NCI-H1048 (cell line): Measurements from ENCODE around the gene LPP.
A peak's percentile ranks its signal among the peaks of the same experiment; 100 is the strongest.
"Not testable (repeated sequence)": the region's sequence is repeated elsewhere in the genome, so short reads cannot be mapped to it uniquely, and the experiment has no call there.

Experiments used
- DNase-seq: peaks from one replicate; lab custom pipeline; 2025; lab: John Stamatoyannopoulos, UW

The LPP gene, protein sequence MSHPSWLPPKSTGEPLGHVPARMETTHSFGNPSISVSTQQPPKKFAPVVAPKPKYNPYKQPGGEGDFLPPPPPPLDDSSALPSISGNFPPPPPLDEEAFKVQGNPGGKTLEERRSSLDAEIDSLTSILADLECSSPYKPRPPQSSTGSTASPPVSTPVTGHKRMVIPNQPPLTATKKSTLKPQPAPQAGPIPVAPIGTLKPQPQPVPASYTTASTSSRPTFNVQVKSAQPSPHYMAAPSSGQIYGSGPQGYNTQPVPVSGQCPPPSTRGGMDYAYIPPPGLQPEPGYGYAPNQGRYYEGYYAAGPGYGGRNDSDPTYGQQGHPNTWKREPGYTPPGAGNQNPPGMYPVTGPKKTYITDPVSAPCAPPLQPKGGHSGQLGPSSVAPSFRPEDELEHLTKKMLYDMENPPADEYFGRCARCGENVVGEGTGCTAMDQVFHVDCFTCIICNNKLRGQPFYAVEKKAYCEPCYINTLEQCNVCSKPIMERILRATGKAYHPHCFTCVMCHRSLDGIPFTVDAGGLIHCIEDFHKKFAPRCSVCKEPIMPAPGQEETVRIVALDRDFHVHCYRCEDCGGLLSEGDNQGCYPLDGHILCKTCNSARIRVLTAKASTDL

GRCh38 chr3:188154014-188154808 lies at the start of gene LPP:
Gene LPP (plus strand): TSS chr3:188154157. CDS start chr3:188406121, 251,964 bp downstream.
- peak; percentile 63 for DNase-seq

- DNase-seq: no peak
Measured at GRCh38 chr3:188106006-188106405, 48.0 kb upstream of the LPP start.

DNA sequence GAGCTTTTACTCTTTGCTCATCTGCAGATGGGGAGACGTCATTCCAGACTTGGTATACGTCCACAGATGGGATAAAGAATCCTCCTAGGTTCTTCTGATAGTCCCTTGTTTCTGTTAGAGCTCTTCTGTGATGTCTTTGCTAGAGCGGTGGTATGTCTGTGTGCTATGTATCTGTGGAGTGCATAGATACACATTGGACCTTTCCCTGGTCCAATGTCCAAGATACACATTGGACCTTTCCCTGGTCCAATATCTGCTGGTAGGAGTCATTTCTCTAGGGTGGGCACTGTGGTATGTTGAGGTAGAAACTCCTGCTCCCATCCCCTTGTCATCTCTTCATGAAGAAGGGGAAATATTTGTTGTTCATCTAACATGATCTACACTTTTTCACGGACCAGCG lies 47.5 kb upstream of the LPP start:
- DNase-seq: no peak

DNA sequence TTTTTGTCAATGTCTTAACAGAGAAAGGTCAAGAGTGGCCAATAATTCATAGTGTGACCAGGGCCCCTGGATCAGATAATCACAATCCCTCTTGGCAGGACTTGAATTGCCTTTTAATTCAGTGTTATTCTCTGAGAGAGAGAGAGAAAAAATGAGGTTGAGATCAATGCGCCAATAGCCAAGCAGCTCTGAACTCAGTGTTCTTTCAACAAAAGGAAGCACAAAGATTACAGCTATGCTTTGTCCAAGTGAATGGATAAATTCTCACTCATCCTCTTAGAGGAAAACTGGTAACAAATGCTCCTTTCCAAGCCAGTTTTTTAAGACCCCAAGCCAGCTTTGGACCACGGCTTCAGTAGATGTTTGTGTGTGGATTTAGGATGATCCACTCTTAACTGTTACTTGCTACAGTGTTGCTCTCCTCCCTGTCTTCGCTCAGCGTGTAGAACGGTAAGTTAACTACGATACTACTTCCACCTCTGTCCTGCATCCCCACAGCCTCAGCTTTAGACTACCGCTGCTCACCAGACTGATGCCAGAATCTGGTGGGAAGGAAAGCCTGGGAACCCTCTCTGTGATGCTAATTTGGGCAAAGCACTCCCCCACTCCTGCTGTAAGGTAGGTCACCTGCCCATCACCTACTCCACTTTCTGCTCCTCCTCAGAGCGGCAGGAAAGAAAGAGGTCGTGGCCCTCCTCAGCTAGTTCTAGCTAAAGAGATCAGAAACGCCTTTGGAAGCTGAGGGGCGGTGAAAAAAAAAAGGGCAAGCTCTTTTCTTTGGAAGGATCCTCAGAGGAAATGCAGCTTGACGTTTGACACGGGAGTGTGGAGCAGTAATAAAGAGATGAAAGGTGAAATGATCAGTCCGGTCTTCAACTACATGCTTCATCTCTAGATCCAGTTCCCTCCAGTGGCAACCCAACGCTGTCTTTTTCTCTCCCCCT lies 46.8 kb upstream of the LPP start:
- DNase-seq: no peak

DNA sequence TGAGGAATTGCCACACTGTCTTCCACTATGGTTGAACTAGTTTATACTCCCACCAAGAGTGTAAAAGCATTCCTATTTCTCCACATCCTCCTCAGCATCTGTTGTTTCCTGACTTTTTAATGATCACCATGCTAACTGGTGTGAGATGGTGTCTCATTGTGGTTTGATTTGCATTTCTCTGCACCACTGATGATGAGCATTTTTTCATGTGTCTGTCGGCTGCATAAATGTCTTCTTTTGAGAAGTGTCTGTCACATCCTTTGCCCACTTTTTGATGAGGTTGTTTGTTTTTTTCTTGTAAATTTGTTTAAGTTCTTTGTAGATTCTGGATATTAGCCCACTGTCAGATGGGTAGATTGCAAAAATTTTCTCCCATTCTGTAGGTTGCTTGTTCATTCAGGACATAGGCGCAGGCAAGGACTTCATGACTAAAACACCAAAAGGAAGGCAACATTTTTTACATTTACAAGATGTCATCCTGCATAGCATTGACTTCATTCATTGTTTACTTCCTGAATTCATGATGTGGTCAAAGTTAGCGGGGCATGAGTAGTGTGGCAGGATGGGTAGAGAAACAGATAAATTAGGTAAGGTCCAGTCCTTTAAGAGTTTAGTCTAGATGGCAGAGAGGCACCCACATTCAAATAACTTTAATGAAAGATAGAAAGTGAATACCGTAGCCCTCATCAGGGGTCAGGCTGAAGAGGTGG lies 45.1 kb upstream of the LPP start:
- DNase-seq: no peak

GRCh38 chr3:188111002-188111584 lies 42.9 kb upstream of the LPP start:
- DNase-seq: no peak

DNA sequence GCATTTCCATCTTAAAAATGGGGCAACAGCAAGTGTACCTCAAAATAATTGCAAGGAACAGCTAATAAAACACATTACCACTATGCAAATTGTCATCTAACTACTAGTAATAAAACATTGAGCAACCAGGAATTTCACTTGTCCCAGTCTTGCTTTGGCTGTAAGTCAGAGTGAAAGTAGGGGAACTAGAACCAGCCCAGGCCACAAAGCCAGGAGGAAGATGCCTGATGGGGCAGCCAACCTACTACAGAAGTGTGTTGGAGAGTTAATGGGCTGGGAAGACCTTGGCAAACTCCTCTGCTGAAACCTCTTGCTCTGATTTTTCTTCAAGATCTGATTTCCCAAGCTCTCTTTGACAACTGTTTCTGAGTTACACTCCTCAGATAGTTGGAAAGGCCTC lies 40.2 kb upstream of the LPP start:
- DNase-seq: no peak

DNA sequence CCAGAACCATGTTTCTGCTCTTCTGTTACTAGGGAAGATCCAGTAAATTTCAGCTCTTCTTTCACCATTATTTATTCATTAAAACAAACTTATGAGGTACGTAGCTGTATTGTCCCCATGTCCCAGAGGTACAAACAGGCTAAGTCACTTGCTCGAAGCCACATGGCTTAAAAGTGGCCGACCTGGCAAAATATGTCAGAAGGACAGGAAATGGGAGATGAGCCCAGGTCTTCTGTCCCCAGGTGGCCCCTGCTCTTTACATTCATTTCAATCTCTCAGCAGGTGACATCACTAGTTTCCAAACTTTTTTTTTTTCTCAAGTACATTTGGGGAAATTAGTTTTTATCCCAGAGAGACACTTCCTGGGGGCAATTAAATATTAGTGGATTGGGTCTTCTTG lies 34.1 kb upstream of the LPP start:
- no peak for DNase-seq

DNA sequence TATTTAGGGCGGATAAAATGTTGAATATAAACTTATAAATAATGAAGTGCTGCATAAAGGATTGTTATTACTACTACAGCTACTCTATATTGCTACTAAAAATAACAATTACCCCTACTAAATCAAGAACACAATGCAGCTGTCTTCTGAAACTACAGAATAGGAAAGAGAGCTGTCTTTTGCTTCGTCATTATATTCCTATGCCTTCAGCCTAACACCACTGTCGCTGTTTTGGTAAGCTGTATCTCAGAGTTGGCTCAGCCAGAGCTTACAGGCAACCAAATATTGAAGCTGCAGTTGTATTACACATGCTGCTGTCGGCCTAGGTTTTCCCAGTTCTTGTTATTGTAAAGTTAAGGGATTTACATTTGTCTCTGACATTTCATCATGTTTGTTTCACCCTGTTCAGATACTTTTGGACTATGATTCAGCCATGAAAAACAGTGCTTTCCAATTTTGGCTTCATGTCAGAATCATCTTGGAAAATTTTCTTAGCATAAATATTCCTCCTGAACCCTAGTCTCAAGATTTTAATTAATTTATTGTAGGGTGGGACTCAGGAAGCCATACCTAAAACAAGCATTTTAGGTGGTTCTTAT lies 31.3 kb upstream of the LPP start:
- no peak for DNase-seq

DNA sequence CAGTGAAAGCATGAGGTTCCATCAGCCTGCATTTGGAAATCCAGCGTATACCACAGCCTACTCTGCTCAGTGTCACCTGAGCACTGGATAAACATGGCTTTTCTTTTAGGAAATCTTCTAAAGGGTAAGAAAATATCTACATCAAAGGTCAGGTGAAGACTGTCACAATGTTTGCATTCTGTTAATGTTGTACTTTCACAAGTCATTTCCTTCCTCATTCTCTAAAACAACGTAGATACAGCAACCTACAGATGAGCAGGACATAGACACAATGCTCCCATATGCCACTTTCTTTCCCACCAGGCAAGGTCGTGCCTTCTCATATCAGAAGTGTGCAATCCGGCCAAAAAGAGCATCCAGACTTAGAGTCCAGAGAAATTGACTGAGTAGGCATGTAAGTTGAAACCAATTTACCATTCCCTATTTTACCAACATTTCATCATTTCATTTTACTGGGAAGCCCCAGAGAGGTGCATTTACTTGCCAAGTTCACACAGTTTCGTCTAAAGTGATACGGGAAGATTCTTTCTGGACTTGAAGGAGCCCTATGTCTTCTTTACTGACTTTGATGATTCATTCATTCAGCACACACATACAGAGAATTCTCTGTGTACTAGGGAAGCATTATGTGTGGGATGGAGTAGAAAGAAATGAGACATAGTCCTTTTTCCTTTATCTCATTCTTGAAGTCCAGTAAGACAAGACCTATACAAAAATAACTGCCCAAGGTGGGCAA lies 30.6 kb upstream of the LPP start:
- no peak for DNase-seq

GRCh38 chr3:188124184-188124583 lies 29.8 kb upstream of the LPP start:
- DNase-seq: no peak

- DNase-seq: no peak
Measured at GRCh38 chr3:188125076-188125475, 28.9 kb upstream of the LPP start.

DNA sequence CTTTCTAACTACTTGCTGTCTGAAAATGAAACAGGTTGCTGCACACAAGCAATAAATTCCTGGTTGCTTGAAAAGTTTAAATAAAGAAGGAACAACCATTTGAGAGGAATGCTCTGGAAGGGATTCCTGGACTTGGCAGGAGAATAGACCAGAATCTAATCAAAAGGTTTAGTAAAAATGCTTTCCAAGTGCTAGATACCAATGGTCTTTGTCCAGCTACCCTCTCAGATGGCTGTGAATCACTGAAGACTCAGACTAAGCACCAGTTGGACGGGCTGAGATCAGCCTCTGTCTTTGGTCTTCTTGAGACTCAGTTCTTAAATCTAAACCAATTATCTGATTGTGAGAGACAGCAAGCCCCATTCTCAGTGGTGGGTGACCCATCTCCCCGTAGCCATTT lies 27.7 kb upstream of the LPP start:
- no peak for DNase-seq

DNA sequence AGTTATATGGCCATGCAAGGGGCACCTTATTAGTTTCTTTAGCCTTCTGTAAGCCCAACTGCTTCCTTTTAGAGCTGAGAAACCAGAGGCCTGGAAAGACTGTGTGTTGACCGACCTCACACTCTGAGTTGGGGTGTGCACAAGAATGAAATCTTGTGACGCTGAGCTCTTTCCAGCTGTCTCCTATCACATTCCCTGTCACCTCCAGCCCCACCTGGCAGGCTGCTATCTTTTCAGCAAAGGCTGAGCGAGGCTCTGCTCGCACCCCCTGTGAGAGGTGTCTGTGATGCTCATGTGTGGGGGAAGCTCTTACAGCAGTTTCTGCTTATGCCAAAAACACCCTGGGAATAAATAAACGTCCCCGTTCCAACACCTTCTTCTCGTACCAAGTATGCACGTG lies 27.0 kb upstream of the LPP start:
- no peak for DNase-seq

- DNase-seq: no peak
Measured at GRCh38 chr3:188128905-188129304, 25.1 kb upstream of the LPP start.

DNA sequence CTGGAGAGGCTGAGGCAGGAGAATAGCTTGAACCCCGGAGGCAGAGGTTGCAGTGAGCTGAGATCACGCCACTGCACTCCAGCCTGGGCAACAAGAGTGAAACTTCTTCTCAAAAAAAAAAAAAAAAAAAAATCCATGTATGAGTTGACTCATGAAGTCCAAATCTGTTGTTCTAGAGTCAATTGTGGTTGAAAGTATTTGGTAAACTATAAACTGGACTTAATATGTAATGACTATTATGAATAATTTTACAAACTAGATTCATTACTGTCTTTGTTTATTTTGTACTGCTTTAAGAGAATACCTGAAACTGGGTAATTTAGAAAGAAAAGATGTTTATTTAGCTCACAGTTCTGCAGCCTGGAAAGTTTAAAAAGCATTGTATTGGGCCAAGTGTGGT lies 22.9 kb upstream of the LPP start:
- DNase-seq: not testable (repeated sequence)

DNA sequence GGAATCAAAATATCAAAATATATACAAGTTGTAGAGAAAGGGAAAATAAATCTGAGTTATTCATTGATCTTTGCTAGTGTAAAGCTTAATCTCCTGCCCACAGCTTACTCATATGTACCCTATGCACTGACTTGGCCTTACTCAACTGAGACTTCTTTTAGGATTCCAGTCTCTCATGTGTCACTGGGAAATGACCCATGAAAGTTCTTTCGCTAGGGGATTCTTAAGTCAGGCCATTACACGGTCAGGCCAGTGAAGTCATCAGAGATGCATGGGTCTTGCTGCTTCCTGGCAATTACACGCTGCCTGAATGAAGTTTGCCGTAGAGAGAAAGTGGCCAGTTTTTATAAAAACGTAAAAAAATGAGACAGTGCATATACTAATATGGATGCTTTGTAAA lies 20.7 kb upstream of the LPP start:
- DNase-seq: no peak

DNA sequence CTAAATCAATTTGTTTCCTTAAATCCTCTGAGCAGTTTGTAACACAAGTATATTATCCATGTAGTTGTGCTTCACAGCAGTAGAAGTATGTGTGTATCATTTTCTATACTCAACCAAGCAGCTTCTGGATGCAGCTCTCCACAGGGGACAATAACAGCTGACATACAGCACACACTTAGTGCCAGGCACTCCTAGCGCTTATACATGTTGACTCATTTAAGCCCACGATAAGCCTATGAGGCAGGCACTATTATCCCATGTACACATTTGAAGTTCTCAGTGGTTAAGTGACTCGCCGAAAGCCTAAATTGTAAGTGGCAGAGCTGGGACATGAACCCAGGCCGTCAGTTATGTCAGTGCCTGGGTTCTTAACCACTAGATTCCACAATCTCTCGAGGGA lies 20.3 kb upstream of the LPP start:
- DNase-seq: no peak

- no peak for DNase-seq
Measured at GRCh38 chr3:188134079-188134478, 19.9 kb upstream of the LPP start.

GRCh38 chr3:188134856-188135255 lies 19.1 kb upstream of the LPP start:
- no peak for DNase-seq
